KMS-11 (cell line): ENCODE results near the gene VPS26B.

Experiments
- H2AFZ ChIP-seq: fragments of 200-600 bp; sonication (generic); 2 replicates; pipeline ENCODE4 v1.6.1; 2016; ENCODE audit warnings: antibody characterized with exemption, mixed run types, low read depth
- H3K27ac ChIP-seq: fragments of 200-600 bp; sonication (generic); 2 replicates; pipeline ENCODE4 v1.6.1; 2016; ENCODE audit warnings: mild to moderate bottlenecking, mixed run types
- H3K27me3 ChIP-seq: fragments of 200-600 bp; sonication (generic); 2 replicates; pipeline ENCODE4 v1.6.1; 2017; ENCODE audit warnings: mild to moderate bottlenecking, low read depth, mixed run types, moderate library complexity; ENCODE audit not compliant: insufficient read depth
- H3K36me3 ChIP-seq: fragments of 200-600 bp; sonication (generic); 2 replicates; pipeline ENCODE4 v1.6.1; 2017; ENCODE audit warnings: mild to moderate bottlenecking, mixed run types; ENCODE audit not compliant: insufficient read depth
- H3K4me1 ChIP-seq: fragments of 200-600 bp; sonication (generic); 2 replicates; pipeline ENCODE4 v1.6.1; 2016; ENCODE audit warnings: mild to moderate bottlenecking, low read depth, mixed run types; ENCODE audit not compliant: poor library complexity, severe bottlenecking
- H3K4me2 ChIP-seq: fragments of 200-600 bp; sonication (generic); 2 replicates; pipeline ENCODE4 v1.7.0; 2016; ENCODE audit warnings: mild to moderate bottlenecking, mixed run types
- H3K4me3 ChIP-seq: fragments of 200-600 bp; sonication (generic); IDR thresholded peaks from 2 replicates; pipeline ENCODE4 v1.6.1; 2017; ENCODE audit warnings: low read depth, low read length, mixed read lengths; ENCODE audit not compliant: insufficient read depth
- H3K79me2 ChIP-seq: fragments of 200-600 bp; sonication (generic); 2 replicates; pipeline ENCODE4 v1.6.1; 2016; ENCODE audit warnings: low read depth, mixed run types; ENCODE audit not compliant: insufficient read depth
- H3K9ac ChIP-seq: fragments of 200-600 bp; sonication (generic); 2 replicates; pipeline ENCODE4 v1.6.1; 2016; ENCODE audit warnings: mild to moderate bottlenecking, mixed run types
- H4K20me1 ChIP-seq: fragments of 200-600 bp; sonication (generic); 2 replicates; pipeline ENCODE4 v1.6.1; 2016; ENCODE audit warnings: mild to moderate bottlenecking, mixed run types; ENCODE audit not compliant: insufficient read depth
- CTCF ChIP-seq: fragments of 200-600 bp; sonication (generic); conservative IDR thresholded peaks from 2 replicates; pipeline ENCODE4 v1.6.1; 2017; ENCODE audit warnings: low read depth, mild to moderate bottlenecking, antibody characterized with exemption, low read length, moderate library complexity, mixed read lengths

Gene VPS26B

GRCh38 chr11:134235399-134235798, 10.9 kb downstream of the VPS26B start:
- no peaks in the 10 kb centered on the region for H3K4me1 ChIP-seq
- H3K4me3 ChIP-seq = no peak overlapping the region
- H3K27me3 ChIP-seq = no peaks in the 10 kb centered on the region
- no peaks in the 10 kb centered on the region for H4K20me1 ChIP-seq
- no peak overlapping the region for H2AFZ ChIP-seq
- no peak for TF ChIP-seq CTCF
- no peak overlapping the region for H3K4me2 ChIP-seq
- H3K79me2 ChIP-seq = 0 out of 2 replicates have a peak, but pooled peaks cover 4% of the 10 kb centered on the region
- no peaks in the 10 kb centered on the region for H3K36me3 ChIP-seq
- H3K9ac ChIP-seq = no peak overlapping the region
- no peak overlapping the region for H3K27ac ChIP-seq

- Histone ChIP-seq H3K4me2 (no peak overlapping the region), H3K9ac (no peak overlapping the region), H3K4me3 (no peak overlapping the region), H3K27ac (no peak overlapping the region), H4K20me1 (no peaks in the 10 kb centered on the region), H3K36me3 (no peaks in the 10 kb centered on the region), H3K27me3 (no peaks in the 10 kb centered on the region), H3K79me2 (no peaks in the 10 kb centered on the region), H3K4me1 (no peaks in the 10 kb centered on the region), H2AFZ (no peak overlapping the region)
- TF ChIP-seq CTCF = no peak
Measured at GRCh38 chr11:134236834-134237556, 12.5 kb downstream of the VPS26B start.

GRCh38 chr11:134237557-134237922, 13.1 kb downstream of the VPS26B start:
- Histone ChIP-seq H3K9ac (no peak overlapping the region), H3K36me3 (no peaks in the 10 kb centered on the region), H3K4me1 (no peaks in the 10 kb centered on the region), H2AFZ (no peak overlapping the region), H3K79me2 (no peaks in the 10 kb centered on the region), H3K27me3 (no peaks in the 10 kb centered on the region), H3K4me3 (no peak overlapping the region), H3K27ac (no peak overlapping the region), H3K4me2 (no peak overlapping the region), H4K20me1 (no peaks in the 10 kb centered on the region)
- TF ChIP-seq CTCF = no peak

GRCh38 chr11:134238956-134239355, 14.5 kb downstream of the VPS26B start:
- H2AFZ ChIP-seq = no peak overlapping the region
- H3K4me1 ChIP-seq = no peaks in the 10 kb centered on the region
- H3K4me3 ChIP-seq = no peak overlapping the region
- H3K79me2 ChIP-seq = no peaks in the 10 kb centered on the region
- no peaks in the 10 kb centered on the region for H3K27me3 ChIP-seq
- H3K36me3 ChIP-seq = no peaks in the 10 kb centered on the region
- no peak overlapping the region for H3K4me2 ChIP-seq
- TF ChIP-seq CTCF = no peak
- H4K20me1 ChIP-seq = no peaks in the 10 kb centered on the region
- no peak overlapping the region for H3K27ac ChIP-seq
- H3K9ac ChIP-seq = no peak overlapping the region
